SK-N-MC (cell line): ENCODE data around the gene PRPF40B.

ENCODE experiments used
- DNase-seq: peaks from one replicate; pipeline ENCODE4 v3.0.0-alpha.2; 2011; ENCODE audit warnings: low read depth, low spot score
- H3K27ac ChIP-seq: fragments of 200-600 bp; sonication (generic); 2 replicates; pipeline ENCODE4 v1.5.1; 2016; ENCODE audit warnings: mixed run types
- H3K36me3 ChIP-seq: fragments of 200-600 bp; sonication (generic); 2 replicates; pipeline ENCODE4 v1.6.1; 2017; ENCODE audit warnings: antibody characterized with exemption, low read length, mixed read lengths; ENCODE audit not compliant: insufficient read depth
- H3K4me3 ChIP-seq: fragments of 200-600 bp; sonication (generic); 2 replicates; pipeline ENCODE4 v1.5.1; 2016
- H3K9ac ChIP-seq: fragments of 200-600 bp; sonication (generic); 2 replicates; pipeline ENCODE4 v1.8.0; 2017; ENCODE audit warnings: mixed run types, mixed read lengths; ENCODE audit not compliant: insufficient read length
- H3K9me3 ChIP-seq: fragments of 200-600 bp; sonication (generic); 2 replicates; pipeline ENCODE4 v1.6.1; 2017; ENCODE audit warnings: low read depth, mild to moderate bottlenecking, antibody characterized with exemption, low read length, moderate library complexity, mixed read lengths
- EZH2 ChIP-seq: fragments of 200-600 bp; sonication (generic); IDR thresholded peaks from one replicate; pipeline ENCODE4 v1.6.1; 2017; ENCODE audit warnings: antibody characterized with exemption
- FOXP2 ChIP-seq: optimal IDR thresholded peaks from 2 replicates; pipeline ENCODE3; 2011; ENCODE audit warnings: mild to moderate bottlenecking, moderate library complexity; ENCODE audit not compliant: insufficient read depth; ENCODE audit errors: extremely low read length, control extremely low read depth
- POLR2AphosphoS5 ChIP-seq: IDR thresholded peaks from 2 replicates; pipeline ENCODE4 v1.6.1; 2012; ENCODE audit warnings: mild to moderate bottlenecking, low read depth, low read length, borderline replicate concordance

Gene PRPF40B

DNA sequence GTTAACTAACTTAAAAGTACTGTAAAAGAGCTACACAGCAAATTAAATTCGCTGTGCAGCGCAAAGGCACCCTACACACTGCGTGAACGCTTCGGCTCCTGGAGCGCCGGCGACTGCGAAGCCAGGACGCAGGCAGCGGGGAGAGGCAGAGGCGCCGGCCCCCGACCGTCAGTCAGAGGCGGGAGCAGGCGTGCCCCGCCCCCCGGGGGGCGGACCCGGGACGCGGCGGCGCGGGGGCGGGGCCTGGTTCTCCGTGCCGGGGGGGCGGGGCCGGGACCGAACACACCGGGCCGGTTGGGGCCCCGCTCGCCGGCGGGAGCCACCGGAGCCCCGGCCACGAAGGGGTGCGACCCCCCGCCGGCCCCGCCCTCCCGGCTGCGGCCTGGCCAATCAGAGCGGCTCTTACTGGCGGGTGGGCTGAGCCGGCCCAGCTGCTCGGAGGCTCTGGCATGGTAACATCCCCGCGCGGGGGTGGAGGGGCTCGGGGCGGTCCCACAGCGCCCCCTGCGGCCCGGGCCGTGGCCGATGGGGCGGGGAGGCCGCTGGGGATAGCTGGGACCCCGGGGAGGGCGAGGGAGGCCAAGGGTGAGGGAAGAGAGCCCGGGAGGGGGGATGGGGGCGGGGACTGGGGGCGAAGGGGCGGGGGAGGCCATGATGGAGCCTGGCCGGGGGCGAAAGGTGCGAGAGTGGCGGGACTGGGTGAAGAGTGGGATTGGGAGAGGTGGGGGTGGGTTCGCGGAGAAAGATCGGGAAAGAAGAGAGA lies at the start of gene PRPF40B:
Gene PRPF40B (plus strand): TSS at position 420 of the 763 bp plus-strand sequence. CDS start 30 bp downstream, at position 450.
- Histone ChIP-seq H3K36me3 (no peaks in the 10 kb centered on the region), H3K27ac (peak within 1 kb of the TSS; percentile 84), H3K4me3 (peak within 1 kb of the TSS; percentile 78), H3K9me3 (no peaks in the 10 kb centered on the region), H3K9ac (peak within 1 kb of the TSS; percentile 83)
- TF ChIP-seq EZH2 = no peak
- no peak for TF ChIP-seq FOXP2
- TF ChIP-seq POLR2AphosphoS5 = peak; percentile 94
- DNase-seq = no peak

DNA sequence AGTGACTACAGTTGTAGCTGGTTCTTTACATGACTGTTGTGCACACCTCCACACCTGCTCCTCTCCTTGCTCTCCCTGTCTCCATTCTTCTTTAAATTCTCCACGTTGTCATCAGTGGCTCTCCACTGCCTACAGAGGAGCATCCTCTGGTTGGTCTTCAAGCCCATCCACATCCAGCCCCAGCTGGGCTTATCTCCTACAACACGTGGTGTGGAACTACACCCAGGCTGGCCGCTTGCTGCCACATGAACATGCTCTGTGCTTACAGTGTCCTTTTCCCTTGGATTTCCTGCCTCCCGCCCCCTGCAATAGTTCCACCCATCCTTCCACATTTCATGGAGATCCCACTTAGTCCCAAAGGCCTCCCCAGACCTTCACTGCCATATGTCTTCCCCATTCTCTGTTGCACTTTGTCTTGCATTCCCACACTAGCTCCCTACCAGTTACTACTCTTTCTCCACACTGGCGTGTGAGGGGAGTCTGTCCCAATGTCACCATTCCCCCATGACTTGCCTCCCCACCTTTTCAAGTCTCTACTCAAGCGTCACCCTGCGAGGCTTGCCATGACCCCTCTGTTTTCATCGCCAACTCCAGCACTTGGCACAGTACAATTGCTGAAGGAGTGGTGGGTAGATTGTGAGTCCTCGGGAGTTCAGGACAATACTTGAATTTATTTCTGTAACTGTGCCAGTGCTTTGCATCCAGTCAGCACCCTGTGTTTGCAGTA lies 45.6 kb upstream of the PRPF40B start:
- Histone ChIP-seq H3K9me3 (no peaks in the 10 kb centered on the region), H3K9ac (no peak overlapping the region), H3K4me3 (no peak overlapping the region), H3K36me3 (peaks cover 12% of the 10 kb centered on the region; the same call in 1 of the 2 replicates), H3K27ac (no peak overlapping the region)
- TF ChIP-seq FOXP2 (no peak), POLR2AphosphoS5 (no peak), EZH2 (no peak)
- no peak for DNase-seq

DNA sequence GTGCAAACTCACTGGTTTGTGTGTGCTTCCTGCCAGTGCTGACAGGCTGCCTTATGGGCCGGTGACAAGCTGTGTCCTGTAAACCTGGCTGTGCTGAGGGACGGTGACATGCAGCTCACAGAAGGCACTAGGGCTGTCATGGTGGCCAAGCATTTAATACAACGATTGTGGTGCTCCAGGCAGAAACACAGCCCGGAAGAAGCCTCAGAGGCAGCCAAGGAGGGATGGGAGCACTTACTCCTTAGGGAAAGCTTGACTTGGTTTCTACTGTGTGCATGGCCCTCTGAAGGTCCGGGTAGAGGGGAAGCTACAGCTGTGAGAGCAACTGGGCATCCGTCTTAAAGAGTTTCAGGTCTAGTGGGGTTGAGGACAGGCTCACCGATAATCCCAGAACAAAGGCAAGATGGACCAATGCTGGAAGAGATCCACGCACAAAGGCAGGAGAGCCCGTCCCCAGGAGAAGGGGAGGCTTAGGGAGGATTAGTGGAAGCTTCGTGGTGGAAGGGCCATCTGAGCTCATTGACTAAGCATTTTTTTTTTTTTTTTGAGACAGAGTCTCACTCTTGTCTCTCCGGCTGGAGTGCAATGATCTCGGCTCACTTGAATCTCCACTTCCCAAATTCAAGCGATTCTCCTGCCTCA lies 44.8 kb upstream of the PRPF40B start:
- Histone ChIP-seq H3K9ac (no peak overlapping the region), H3K36me3 (peaks cover 6% of the 10 kb centered on the region; the same call in 1 of the 2 replicates), H3K9me3 (no peaks in the 10 kb centered on the region), H3K27ac (no peak overlapping the region), H3K4me3 (no peak overlapping the region)
- no peak for TF ChIP-seq EZH2
- no peak for TF ChIP-seq FOXP2
- TF ChIP-seq POLR2AphosphoS5 = no peak
- no peak for DNase-seq

DNA sequence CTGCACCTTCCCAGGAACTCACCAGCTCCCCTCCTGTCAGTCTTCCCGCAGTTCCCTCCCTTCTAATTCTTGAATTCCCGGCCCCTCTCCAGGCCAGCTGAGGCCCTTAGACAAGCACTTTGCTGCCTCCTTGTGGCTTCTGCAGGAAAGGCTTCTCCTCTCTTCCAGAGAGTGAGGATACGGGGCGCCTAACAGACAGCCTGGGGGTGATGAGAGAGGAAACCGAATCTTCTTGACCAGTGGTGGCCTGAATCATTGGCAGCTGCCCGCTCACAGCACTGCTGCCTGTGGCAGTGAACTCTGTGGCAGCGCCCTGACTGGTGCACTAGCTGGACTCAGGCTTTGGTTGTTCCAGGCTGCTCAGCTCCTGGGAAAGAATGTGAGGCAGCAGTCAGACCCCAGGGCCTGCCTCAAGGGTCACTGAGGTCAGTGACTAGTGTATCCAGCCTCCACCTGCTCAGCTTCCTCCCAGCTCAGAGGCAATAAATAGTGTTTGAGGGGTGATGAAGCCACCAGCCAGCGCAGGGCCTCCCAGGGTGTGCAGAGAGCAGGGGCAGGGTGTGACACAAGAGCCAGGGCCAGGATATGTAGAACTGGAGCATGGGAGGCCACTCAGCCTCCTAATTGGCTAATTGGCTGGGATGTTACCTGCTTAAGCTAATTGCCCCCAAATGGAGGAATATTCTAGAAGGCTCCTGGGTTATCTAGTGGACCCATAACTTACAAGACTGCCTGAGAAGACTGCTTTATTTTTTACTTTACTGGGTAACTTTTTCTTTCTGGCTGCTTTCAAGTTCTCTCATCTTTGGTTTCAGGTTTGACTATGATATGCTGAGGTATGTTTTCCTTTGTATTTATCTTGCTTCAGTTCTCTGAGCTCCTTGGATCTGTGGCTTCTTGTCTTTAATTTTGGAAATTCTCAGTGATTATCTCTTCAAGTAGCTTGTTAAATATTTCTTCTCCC lies 42.5 kb upstream of the PRPF40B start:
- H3K9ac ChIP-seq = no peak overlapping the region
- H3K36me3 ChIP-seq = peaks cover 2% of the 10 kb centered on the region; the same call in 1 of the 2 replicates
- no peaks in the 10 kb centered on the region for H3K9me3 ChIP-seq
- H3K27ac ChIP-seq = no peak overlapping the region
- H3K4me3 ChIP-seq = no peak overlapping the region
- DNase-seq = peak; percentile 16
- TF ChIP-seq FOXP2 (no peak), EZH2 (no peak), POLR2AphosphoS5 (no peak)

DNA sequence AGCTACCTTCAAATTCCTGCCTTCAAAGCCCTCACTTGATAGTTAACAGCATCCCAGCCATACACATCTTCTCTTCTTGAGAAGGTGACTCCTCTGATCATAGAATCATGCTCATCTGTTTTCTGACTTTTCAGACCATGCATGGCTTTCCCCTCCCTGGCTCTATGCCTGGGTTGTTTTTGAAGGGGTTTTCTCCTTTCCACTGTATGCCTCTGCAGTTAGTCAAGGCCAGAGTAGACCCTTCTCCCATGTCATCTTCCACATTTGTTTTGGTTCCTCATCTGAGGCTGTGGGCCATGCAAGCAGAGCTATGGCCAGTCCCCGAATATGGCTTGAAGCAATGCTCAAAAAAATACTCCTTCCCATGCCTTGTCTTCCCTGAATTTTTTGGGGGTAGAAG lies 41.2 kb upstream of the PRPF40B start:
- no peak for TF ChIP-seq POLR2AphosphoS5
- H3K27ac ChIP-seq = no peak overlapping the region
- H3K9me3 ChIP-seq = no peaks in the 10 kb centered on the region
- H3K4me3 ChIP-seq = no peak overlapping the region
- H3K9ac ChIP-seq = no peak overlapping the region
- H3K36me3 ChIP-seq = no peaks in the 10 kb centered on the region; the same call in 1 of the 2 replicates
- DNase-seq = no peak

DNA sequence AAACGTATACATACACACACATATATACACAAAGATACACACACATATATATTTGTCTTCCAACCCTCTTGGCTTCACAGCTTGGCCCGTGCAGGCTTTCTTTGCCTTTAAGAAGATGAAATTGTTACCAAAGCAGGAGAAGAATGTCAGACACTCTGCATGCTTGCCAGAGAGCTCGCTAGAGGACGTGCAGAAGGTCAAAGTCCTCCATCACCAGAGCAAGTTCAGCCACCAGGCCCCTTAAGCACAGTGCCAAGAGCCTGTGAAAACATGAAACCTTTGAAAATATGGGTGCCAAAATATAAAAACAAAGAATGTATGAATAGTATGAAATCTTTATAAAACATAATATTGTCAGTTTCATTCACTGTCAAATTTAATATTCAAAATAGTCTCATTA lies 40.5 kb upstream of the PRPF40B start:
- Histone ChIP-seq H3K27ac (no peak overlapping the region), H3K36me3 (no peaks in the 10 kb centered on the region; the same call in 1 of the 2 replicates), H3K9ac (no peak overlapping the region), H3K4me3 (no peak overlapping the region), H3K9me3 (no peaks in the 10 kb centered on the region)
- no peak for TF ChIP-seq POLR2AphosphoS5
- TF ChIP-seq EZH2 = no peak
- TF ChIP-seq FOXP2 = no peak
- no peak for DNase-seq

DNA sequence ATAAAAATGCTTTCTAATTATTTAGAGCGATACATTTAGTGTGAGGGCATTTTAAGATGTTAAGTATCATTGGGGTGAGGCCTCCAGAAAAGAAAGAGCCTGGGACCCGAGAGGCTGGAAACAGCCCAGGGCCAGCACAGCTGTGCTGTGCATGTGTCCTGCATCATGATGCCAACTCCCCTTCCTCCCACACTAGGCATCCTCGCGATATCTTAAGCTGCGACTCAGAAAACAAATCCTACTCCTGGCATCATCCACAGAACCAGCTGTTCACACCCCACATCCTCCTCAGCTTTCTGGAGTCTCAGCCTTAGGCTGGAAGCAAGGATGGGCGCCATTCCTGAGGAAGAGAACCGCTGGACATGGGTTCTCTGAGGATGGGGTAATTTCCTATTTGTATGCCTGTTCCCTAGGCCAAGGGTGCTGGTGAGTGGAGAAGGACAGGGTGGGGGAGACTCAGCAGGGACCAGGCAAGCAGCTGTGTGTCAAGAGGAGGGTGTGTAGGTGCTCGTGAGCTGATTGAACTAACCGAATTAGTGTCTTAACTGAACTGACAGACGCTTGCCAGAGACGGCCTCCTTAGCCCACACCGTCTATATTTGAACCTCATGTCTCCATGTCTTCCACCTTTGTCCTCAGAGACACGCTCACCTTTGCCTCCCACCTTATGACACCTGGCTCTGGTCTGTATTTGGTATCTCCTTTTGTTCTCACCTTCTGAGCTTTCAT lies 39.8 kb upstream of the PRPF40B start:
- no peak overlapping the region for H3K9ac ChIP-seq
- TF ChIP-seq FOXP2 = no peak
- no peak for TF ChIP-seq POLR2AphosphoS5
- TF ChIP-seq EZH2 = no peak
- no peak overlapping the region for H3K27ac ChIP-seq
- no peaks in the 10 kb centered on the region; the same call in 1 of the 2 replicates for H3K36me3 ChIP-seq
- DNase-seq = no peak
- H3K9me3 ChIP-seq = no peaks in the 10 kb centered on the region
- no peak overlapping the region for H3K4me3 ChIP-seq
